K562 (cell line): ENCODE measurements around the gene PINK1. TPM values are rescaled to one million over a fixed set of nuclear protein-coding genes. Genes with fewer than 3 reads are reported as not detected.
A peak's percentile ranks its signal among the peaks of the same experiment; 100 is the strongest.

Source experiments
- ATAC-seq: fragments of 200-7000 bp; cut with Tn5 transposase; 3 replicates; pipeline ENCODE4 v1.9.1; 2020; ENCODE audit warnings: moderate library complexity
- BruUV-seq: library from RNA; stranded (reverse); fragments of 400-500 nt; replicated peaks from 2 replicates; lab custom pipeline; 2021; lab: Mats Ljungman, UMichigan
- CTCF ChIA-PET: fragments of 300-600 bp; formaldehyde crosslinking; extraction: SDS; loops from one replicate; lab custom pipeline; 2021; ENCODE audit warnings: low intra/inter-chr PET ratio; lab: Yijun Ruan, JAX
- POLR2A ChIA-PET: fragments of 300-600, 350-650 bp; sonication (Branson Sonifier 250); formaldehyde crosslinking; extraction: SDS; loops from one replicate; lab custom pipeline; 2021; ENCODE audit warnings: antibody characterized with exemption, inconsistent platforms; lab: Yijun Ruan, JAX
- DNase-seq, 4 experiments: peaks; one replicate each; pipeline versions ENCODE4 v3.0.0 to v3.0.0-alpha.2; 2011 to 2018; ENCODE audit warnings: low spot score in 3 of 4, mixed read lengths in 3 of 4; ENCODE audit errors: extremely low read depth in 1 of 4
- FAIRE-seq: peaks from 2 replicates; lab custom pipeline; 2011; peaks lifted over from hg19 to GRCh38; lab: Jason Lieb, UNC
- H2AFZ ChIP-seq: 2 replicates; pipeline ENCODE4 v1.6.0; 2011; ENCODE audit warnings: low read depth, low read length, control low read depth, inconsistent platforms
- H3K27ac ChIP-seq: fragments of 200-600 bp; 3 replicates; pipeline ENCODE4 v1.8.0; 2011; ENCODE audit warnings: low read depth, mild to moderate bottlenecking, control low read depth, inconsistent platforms, low read length, moderate library complexity, mixed read lengths; ENCODE audit errors: extremely low read depth
- H3K27me3 ChIP-seq, 2 experiments: fragments of 300-600 bp in 1 of 2; 2 replicates in 1 of 2; 3 replicates in 1 of 2; pipeline versions ENCODE4 v1.6.0 to v1.8.0; 2011; ENCODE audit warnings: inconsistent platforms in 2 of 2, low read length in 2 of 2, mild to moderate bottlenecking in 1 of 2, mixed read lengths in 1 of 2, moderate library complexity in 1 of 2; ENCODE audit not compliant: control insufficient read depth in 2 of 2, insufficient read depth in 2 of 2
- H3K36me3 ChIP-seq: fragments of 300-600 bp; 3 replicates; pipeline ENCODE4 v1.8.0; 2011; ENCODE audit warnings: mild to moderate bottlenecking, low read length, inconsistent platforms; ENCODE audit not compliant: control insufficient read depth, insufficient read depth
- H3K4me1 ChIP-seq, 2 experiments: fragments of 200-600 bp in 1 of 2; replicated peaks in 1 of 2; 2 replicates in 1 of 2; 3 replicates in 1 of 2; pipeline versions ENCODE4 v1.5.1 to v1.8.0; 2011; ENCODE audit warnings: inconsistent platforms in 2 of 2, low read length in 2 of 2, mild to moderate bottlenecking in 1 of 2, mixed read lengths in 1 of 2, moderate library complexity in 1 of 2; ENCODE audit not compliant: control insufficient read depth in 2 of 2, insufficient read depth in 2 of 2
- H3K4me2 ChIP-seq: 2 replicates; pipeline ENCODE4 v1.6.1; 2011; ENCODE audit warnings: low read length, control low read depth, inconsistent platforms, mixed read lengths; ENCODE audit not compliant: insufficient read depth
- H3K4me3 ChIP-seq: fragments of 200-600 bp; sonication (generic), shearing (Covaris generic); 2 replicates; pipeline ENCODE4 v1.5.1; 2016; ENCODE audit warnings: control low read depth, inconsistent platforms
- H3K79me2 ChIP-seq: fragments of 200-600 bp; 3 replicates; pipeline ENCODE4 v1.8.0; 2011; ENCODE audit warnings: low read length, inconsistent platforms; ENCODE audit not compliant: control insufficient read depth, insufficient read depth
- H3K9ac ChIP-seq, 2 experiments: 2 replicates each; pipeline versions ENCODE4 v1.6.0 to v1.6.1; 2011; ENCODE audit warnings: low read depth in 2 of 2, low read length in 2 of 2, control low read depth in 1 of 2, inconsistent platforms in 1 of 2, mild to moderate bottlenecking in 1 of 2, mixed read lengths in 1 of 2; ENCODE audit not compliant: insufficient read depth in 1 of 2
- H3K9me1 ChIP-seq: one replicate; pipeline ENCODE4 v1.6.0; 2011; ENCODE audit warnings: inconsistent platforms, mild to moderate bottlenecking, low read length, moderate library complexity; ENCODE audit not compliant: control insufficient read depth, insufficient read depth
- H3K9me3 ChIP-seq: replicated peaks from 2 replicates; pipeline ENCODE4 v1.5.1; 2011; ENCODE audit warnings: low read depth, low read length, inconsistent platforms; ENCODE audit not compliant: control insufficient read depth, insufficient read depth
- H4K20me1 ChIP-seq: replicated peaks from 2 replicates; pipeline ENCODE4 v1.6.1; 2011; ENCODE audit warnings: low read length, inconsistent platforms, mixed read lengths; ENCODE audit not compliant: control insufficient read depth, insufficient read depth
- PCBP2 ChIP-seq: fragments of 200-400 bp; formaldehyde crosslinking; IDR thresholded peaks from 2 replicates; pipeline ENCODE4 v1.6.1; 2018; ENCODE audit warnings: low read length, low read depth, mild to moderate bottlenecking, moderate library complexity; ENCODE audit not compliant: poor library complexity, severe bottlenecking
- POLR2G ChIP-seq: fragments of 200-400 bp; formaldehyde crosslinking; IDR thresholded peaks from 2 replicates; pipeline ENCODE4 v1.6.1; 2017; ENCODE audit warnings: low read depth, mild to moderate bottlenecking, antibody characterized with exemption, low read length, moderate library complexity
- WGBS: fragments of 100-300 bp; shearing (Covaris generic); methylation state at CpG from one replicate; pipeline ENCODE4 v1.1.6; 2016; ENCODE audit warnings: low coverage, mixed read lengths; ENCODE audit not compliant: insufficient coverage; ENCODE audit errors: missing lambda C conversion rate; 5-methylcytosine and 5-hydroxymethylcytosine counted together
- in situ Hi-C: fragments of 300-500 bp; cut with MboI; formaldehyde crosslinking; loops from 4 replicates; pipeline ENCODE4 v1.15.0; 2018; ENCODE audit warnings: inconsistent platforms, mixed read lengths
- intact Hi-C: fragments of 100-400 bp; cut with micrococcal nuclease; formaldehyde crosslinking; loops from 2 replicates; pipeline ENCODE4 v1.14.2; 2022
- polyA plus RNA-seq, 8 experiments: library from polyadenylated mRNA; depleted of rRNA in 4 of 8; stranded (reverse) in 5 of 8; unstranded in 3 of 8; fragments of >200 nt; fragmentation: Nextera tagmentation in 2 of 8; fragmentation: Illumina TruSeq in 1 of 8; extraction: Ambion mirVana in 2 of 8; extraction: Trizol in 1 of 8; gene quantifications; 2 replicates each; pipeline versions ENCODE4 v1.2.1 to v1.2.3, GENCODE V29; 2011 to 2014; ENCODE audit warnings: inconsistent platforms in 1 of 8, missing spikeins in 1 of 8
- total RNA-seq, 7 experiments: library from RNA; depleted of rRNA in 6 of 7; stranded (reverse); fragments of >200 nt in 6 of 7; fragmentation: Illumina TruSeq in 2 of 7; extraction: Trizol in 2 of 7; gene quantifications; 2 replicates each; pipeline versions ENCODE4 v1.2.1 to v1.2.3, GENCODE V29; 2011 to 2021; ENCODE audit warnings: low replicate concordance in 1 of 7
- TF ChIP-seq, protein P1 (sequence below): fragments of 450-650 bp; IDR thresholded peaks from 2 replicates; pipeline ENCODE4 v1.6.1; 2016; ENCODE audit warnings: missing biosample characterization, missing genetic modification characterization
- TF ChIP-seq, protein P2 (sequence below): sonication (generic); IDR thresholded peaks from 2 replicates; pipeline ENCODE4 v1.6.1; 2016

The PINK1 gene
- total and polyA plus RNA-seq, 9 of the 15 experiments (the other 6 are each of a cell fraction or from before 2014, with no cell fraction given): 1.5 to 11.3 (median 6.8) TPM

DNA sequence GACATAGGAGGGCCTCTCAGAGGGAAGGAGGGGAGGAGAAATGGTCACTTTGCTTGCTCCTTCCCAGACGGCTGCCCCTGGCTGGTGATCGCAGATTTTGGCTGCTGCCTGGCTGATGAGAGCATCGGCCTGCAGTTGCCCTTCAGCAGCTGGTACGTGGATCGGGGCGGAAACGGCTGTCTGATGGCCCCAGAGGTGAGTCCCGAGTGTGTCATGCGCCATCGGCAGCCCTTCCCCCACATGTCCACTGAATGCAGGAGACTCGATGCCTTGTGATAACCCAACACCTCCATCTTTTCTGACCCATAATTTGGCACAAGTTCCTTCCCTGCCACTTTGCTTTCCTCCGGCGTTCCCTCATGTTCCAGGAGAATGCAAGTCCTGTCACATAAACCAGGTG lies 15.2 kb downstream of the PINK1 start:
- intact Hi-C loops: no loop called here
- Histone ChIP-seq H2AFZ (no peak overlapping the region), H3K4me1 (no peaks in the 10 kb centered on the region; a peak in 1 of 5 replicates)
- in situ Hi-C loops: no loop called here
- no TSS peak for BruUV-seq
- CTCF ChIA-PET: no interaction called here
- FAIRE-seq: no peak
- TF ChIP-seq, protein P1, sequence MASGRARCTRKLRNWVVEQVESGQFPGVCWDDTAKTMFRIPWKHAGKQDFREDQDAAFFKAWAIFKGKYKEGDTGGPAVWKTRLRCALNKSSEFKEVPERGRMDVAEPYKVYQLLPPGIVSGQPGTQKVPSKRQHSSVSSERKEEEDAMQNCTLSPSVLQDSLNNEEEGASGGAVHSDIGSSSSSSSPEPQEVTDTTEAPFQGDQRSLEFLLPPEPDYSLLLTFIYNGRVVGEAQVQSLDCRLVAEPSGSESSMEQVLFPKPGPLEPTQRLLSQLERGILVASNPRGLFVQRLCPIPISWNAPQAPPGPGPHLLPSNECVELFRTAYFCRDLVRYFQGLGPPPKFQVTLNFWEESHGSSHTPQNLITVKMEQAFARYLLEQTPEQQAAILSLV (tag): no peak
- TF ChIP-seq POLR2G: peak; percentile 53
- TF ChIP-seq, all 486 proteins: peak for 1
- Histone ChIP-seq H3K36me3 (peaks cover 46% of the 10 kb centered on the region; the same call in 2 of the 3 replicates), H4K20me1 (no peaks in the 10 kb centered on the region; the same call in 1 of the 2 replicates), H3K9me3 (no peaks in the 10 kb centered on the region), H3K4me2 (no peak overlapping the region), H3K9me1 (peaks cover 4% of the 10 kb centered on the region), H3K27ac (no peak overlapping the region), H3K4me3 (no peak overlapping the region), H3K27me3 (no peaks in the 10 kb centered on the region), H3K9ac (peak overlapping the region in 1 of 2 experiments; percentile 70; a peak in 1 of 4 replicates), H3K79me2 (no peaks in the 10 kb centered on the region)
- 87% methylated on average over 13 of the region's 13 CpGs for WGBS
- no peak for DNase-seq
- no peak for ATAC-seq
- POLR2A ChIA-PET: interaction anchor here (1.0 to 4.6 kb wide), 4 partner anchors 10 to 14 kb away, joined by 3 to 29 read pairs (median 4); partner anchors contain the start of gene DDOST

DNA sequence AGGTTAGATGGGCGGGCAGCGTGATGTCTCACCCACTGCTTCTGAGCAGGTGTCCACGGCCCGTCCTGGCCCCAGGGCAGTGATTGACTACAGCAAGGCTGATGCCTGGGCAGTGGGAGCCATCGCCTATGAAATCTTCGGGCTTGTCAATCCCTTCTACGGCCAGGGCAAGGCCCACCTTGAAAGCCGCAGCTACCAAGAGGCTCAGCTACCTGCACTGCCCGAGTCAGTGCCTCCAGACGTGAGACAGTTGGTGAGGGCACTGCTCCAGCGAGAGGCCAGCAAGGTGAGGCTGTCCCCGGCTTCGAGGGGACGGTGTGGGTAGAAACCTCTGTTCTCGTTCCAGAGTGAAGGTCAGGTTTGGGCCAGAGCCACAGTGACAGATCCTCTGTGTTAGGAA lies 15.7 kb downstream of the PINK1 start:
- no peak for DNase-seq
- FAIRE-seq: no peak
- BruUV-seq: no TSS peak
- Histone ChIP-seq H4K20me1 (no peaks in the 10 kb centered on the region), H3K9me1 (peaks cover 4% of the 10 kb centered on the region), H3K79me2 (no peaks in the 10 kb centered on the region), H3K27me3 (no peaks in the 10 kb centered on the region), H3K9me3 (no peaks in the 10 kb centered on the region), H3K9ac (no peak overlapping the region; a peak in 1 of 4 replicates), H3K4me3 (no peak overlapping the region), H3K4me1 (no peaks in the 10 kb centered on the region), H3K4me2 (no peak overlapping the region), H2AFZ (no peak overlapping the region), H3K36me3 (peaks cover 51% of the 10 kb centered on the region), H3K27ac (no peak overlapping the region)
- ChIA-PET POLR2A (interaction anchor here (1.0 to 4.6 kb wide), 3 partner anchors 10 to 15 kb away, joined by 4 to 29 read pairs (median 4); partner anchors contain the start of gene DDOST), CTCF (no interaction called here)
- TF ChIP-seq, protein P2, sequence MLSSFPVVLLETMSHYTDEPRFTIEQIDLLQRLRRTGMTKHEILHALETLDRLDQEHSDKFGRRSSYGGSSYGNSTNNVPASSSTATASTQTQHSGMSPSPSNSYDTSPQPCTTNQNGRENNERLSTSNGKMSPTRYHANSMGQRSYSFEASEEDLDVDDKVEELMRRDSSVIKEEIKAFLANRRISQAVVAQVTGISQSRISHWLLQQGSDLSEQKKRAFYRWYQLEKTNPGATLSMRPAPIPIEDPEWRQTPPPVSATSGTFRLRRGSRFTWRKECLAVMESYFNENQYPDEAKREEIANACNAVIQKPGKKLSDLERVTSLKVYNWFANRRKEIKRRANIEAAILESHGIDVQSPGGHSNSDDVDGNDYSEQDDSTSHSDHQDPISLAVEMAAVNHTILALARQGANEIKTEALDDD: no peak
- peak; percentile 62; the same call in 1 of the 2 replicates for TF ChIP-seq POLR2G
- TF ChIP-seq PCBP2: no peak
- 90% methylated on average over 15 of the region's 15 CpGs for WGBS
- in situ Hi-C loops (no loop called here), intact Hi-C loops (no loop called here)
- ATAC-seq: no peak
